ENCODE data around the gene PTPRE.

The PTPRE gene

GRCh38 chr10:127984945-127985344 lies 78.0 kb downstream of the PTPRE start:
- no peak for DNase-seq

DNA sequence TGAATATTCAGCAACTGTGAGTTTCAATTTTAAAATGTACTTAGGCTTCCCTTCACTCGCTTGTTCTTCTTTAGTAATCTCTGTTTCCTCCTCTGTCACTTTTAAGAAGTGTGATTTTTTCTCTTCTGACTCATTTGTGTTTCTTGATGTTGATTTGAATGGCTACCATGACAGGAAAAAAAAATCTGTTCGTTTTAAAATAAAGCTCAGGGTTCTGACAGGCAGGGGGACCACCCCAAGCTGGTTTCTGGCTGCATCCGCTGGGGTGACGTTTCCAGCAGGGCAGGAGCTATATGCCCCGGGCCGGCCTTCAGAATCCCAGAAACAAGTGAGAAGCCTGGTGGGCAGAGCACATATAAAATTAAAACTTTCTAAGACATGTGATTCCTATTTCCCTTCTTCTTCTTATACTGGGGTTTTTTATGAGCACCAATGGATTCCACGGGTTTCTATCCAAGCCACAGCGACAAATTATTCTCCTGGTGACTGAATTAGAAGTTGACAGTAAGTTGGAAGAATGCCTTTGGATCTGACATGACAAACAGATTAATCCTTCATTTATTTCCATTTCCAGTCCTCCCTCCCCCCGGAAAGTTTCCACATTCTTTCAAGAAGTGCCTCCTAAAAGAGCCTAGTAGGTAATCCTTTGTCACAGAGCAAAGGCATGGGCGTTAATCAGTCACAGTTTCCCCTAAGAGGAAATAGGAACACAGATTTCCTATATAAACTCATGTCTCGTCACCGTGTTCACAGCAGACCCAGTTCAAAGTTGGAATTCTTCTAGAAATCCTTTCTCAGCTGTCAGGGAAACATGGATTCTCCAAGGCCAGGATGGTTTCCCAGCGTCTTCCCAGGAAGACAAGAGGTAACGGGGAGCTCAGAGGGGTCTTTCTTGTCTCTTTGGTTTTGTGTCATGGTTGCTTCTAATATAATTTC lies 79.9 kb downstream of the PTPRE start:
- no peak for DNase-seq

- no peak for DNase-seq
Measured at GRCh38 chr10:127987467-127988380, 80.8 kb downstream of the PTPRE start.

GRCh38 chr10:127989481-127990012 lies 82.6 kb downstream of the PTPRE start:
- no peak for DNase-seq

- peak; percentile 15 for DNase-seq
Measured at GRCh38 chr10:127990132-127990788, 83.4 kb downstream of the PTPRE start.

GRCh38 chr10:127990846-127991542 lies 84.1 kb downstream of the PTPRE start:
- peak; percentile 36 to 77 for DNase-seq

DNA sequence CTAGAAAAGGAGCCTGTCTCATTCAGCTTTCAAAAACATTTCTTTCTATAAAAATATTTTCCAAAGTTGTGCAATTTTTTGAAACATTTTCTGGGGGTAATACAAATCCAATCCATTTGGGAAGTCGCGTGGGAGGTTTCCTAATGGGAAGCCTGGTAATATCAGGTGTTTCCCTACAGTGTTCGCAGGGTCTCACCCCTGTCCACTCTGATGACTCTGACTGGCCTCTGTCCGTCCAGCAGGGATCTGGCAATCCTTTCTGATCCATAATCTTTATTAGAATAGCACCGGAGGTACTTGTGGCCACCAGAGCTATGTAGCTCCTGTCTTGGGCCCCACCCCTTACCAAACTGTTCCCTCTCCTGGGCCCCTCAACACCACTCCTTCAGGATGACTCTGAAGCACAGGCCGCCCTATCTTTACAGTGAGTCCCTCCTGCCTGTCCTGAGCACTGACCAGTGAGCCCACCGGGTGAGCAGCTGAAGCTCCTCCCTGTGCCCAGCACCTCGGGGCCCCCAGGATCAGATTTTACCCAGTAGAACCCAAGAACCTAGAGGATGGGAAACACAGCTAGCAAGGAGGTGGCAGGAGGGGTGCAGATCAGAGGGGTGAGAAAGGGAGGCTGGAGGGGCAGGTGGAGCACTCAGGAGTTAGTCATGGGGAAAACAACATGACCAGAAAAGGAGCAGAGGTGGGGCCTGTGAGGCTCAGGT lies 84.8 kb downstream of the PTPRE start:
- DNase-seq, result no peak

GRCh38 chr10:127992376-127992775 lies 85.5 kb downstream of the PTPRE start:
- no peak for DNase-seq

- no peak for DNase-seq
Measured at GRCh38 chr10:127993056-127993690, 86.3 kb downstream of the PTPRE start.

DNA sequence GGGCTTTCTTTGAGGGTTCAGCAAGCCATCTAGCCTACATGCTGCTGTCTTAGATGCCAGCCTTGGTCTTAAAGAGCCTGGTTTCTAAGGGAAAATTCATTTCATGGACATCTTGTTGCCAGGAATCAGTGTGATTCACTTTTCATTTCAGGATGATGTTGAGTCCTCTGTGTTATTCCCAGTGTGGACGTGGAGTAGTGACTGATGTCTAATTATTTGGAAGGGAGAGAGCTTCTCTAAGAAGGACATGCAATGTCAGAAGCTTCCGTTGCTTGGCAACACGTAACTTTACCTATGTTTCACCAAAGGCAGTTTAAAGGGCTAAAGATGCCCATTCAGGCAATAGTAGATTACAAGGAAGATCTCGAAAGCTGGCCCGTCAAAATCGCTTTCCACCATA lies 89.0 kb downstream of the PTPRE start:
- DNase-seq, result no peak

DNA sequence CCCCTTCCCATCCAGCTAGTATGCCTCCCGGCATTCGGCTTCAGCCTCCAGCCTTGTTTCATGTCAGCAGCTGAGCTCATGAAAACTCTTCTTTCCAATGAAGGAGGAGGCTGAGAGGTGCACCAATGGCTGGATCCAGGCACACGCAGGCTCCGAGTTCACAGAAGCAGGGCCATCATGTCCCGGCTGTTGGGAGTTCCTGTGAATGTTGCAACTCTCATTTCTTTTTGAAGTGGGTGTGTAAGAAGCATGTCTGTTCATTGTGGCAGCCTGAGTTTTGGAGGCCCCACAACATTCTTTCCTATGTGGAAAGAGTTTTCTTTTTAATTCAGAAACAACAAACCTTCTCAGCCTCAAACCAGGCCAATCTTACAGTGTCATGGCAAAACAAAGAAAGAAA lies 89.7 kb downstream of the PTPRE start:
- no peak for DNase-seq

DNA sequence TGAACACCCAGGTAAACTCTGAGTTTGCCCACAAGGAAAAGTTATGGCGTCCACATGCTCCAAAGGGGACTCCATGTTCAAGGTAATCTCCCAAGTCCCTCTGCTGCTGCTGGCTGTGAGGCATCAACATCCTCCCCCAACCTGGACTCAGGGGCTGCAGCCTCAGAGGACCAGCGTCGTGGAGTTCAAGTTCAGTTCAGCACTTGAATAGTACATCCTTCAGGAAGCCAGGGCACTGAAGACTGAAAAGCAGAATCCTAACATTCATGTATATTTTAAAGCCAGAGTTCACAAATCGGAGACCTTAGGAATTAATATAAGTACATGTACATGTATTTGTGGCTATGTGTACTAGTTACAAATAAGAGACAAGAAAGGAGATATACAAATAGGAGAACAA lies 90.4 kb downstream of the PTPRE start:
- DNase-seq, result no peak

DNA sequence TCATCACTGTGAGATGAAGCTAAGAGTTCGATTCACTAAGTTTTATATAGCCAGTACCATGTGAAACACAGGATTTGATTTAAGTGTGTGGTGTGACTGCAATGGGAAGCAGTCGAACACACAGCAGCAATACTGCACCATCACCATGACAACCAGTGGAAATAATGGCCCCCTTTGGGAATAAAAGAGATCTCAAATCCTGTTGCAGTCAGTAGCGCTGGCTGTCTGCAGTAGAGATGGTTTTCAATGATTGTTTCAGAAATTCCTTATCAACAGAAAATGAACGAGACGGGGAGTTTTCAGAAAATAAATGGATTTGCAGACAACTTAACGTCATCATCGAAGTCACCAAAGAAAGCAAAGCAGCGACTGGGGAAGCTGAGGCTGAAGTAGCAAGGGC lies 91.0 kb downstream of the PTPRE start:
- no peak for DNase-seq

DNA sequence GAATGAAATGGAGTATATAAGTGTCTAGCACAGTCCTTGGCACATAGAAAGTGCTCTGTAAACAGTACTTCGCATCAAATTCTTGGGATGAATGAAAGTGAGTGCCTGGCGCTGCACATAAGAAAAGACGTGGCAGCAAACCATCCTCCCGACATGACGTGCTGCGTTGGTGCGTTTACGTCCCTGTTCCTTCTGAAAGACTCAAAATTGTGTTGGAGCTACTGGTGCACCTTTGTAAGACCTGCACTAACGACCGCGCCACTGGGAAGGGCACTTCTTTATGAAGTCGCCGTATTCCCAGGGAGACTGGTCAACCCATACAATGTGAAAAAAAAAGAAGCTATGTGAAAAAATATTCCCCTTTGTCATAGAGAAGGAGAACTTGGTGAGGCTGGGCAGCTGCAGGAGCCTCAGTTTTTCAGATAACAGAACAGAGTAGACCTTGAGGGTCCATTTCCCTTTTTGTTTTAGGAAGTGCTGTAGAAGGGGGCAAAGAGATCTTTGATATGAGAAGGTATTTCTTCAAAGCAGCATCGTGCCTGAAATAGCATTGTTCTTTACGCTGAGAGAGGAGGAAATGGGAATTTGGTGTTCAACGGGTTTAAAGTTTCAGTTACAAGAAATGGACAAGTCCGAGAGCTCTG lies 91.7 kb downstream of the PTPRE start:
- DNase-seq, result no peak

GRCh38 chr10:127999297-128000129 lies 92.6 kb downstream of the PTPRE start:
- no peak for DNase-seq

- no peak for DNase-seq
Measured at GRCh38 chr10:128000471-128001362, 93.8 kb downstream of the PTPRE start.

DNA sequence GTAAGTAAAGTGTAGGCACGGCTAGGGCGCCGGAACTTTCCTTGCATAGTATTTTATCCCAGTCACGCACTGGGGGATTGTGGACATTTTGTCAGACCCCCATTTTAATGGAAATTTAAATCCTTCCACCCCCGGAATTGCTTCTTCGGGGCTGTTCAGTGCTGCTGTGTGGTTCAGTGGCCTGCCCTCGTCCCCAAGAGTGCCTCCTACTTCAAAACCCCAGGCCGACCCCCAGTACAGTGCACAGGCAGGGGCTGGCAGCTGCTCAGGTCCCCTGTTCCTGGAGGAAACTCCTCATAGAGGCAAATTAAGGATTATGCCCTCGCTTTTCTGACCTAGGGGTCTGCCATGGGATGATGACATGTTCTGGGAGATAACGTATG lies 94.5 kb downstream of the PTPRE start:
- DNase-seq, result no peak

DNA sequence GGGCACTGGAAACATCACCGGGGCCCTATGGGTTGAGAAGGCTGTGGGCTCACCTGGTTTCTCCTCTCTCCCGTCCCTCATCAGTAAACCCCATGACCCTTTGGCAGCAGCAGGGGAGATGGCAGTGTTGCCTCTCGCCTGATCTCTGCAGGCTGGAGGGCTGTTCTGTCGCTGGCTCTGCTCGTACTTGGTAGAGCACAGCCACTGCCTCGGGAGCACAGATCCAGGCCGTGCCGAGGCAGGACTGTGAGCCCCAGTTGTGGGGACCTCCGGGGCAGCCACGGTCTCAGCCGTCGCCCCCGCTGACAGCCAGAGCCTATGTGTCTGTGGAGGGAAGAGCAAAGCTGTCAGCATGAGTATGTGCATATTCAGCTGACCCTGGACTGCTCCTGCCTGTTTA lies 94.9 kb downstream of the PTPRE start:
- no peak for DNase-seq

- no peak for DNase-seq
Measured at GRCh38 chr10:128003521-128003920, 96.6 kb downstream of the PTPRE start.

Data from stimulated activated CD4-positive, alpha-beta T cell treated with anti-CD3 and anti-CD28 coated beads, Interleukin-4, amount 100 ng/mL, for 4 hours (primary cell).